ENCODE results near the gene ADCY1.

DNA sequence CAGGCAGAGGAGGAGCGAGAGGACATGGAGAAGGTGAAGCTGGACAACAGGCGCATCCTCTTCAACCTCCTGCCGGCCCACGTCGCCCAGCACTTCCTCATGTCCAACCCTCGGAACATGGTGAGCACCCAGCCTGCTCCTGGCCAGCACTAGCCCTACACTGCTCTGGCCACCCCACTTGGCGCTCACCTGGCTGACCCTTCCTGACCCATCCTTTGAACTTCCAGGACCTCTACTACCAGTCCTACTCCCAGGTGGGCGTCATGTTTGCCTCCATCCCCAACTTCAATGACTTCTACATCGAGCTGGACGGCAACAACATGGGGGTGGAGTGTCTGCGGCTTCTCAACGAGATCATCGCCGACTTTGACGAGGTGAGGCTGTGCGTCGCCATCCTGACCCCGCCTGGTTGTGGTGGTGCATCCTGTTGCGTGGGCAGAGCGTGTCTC lies 129.2 kb downstream of the ADCY1 start:
- no peak for TF ChIP-seq GATA2 (IDR thresholded peaks at IDR 0.05; ENCODE audit: low read depth, low read length)
- TF ChIP-seq GATA3 (IDR thresholded peaks at IDR 0.05; ENCODE audit: low read depth, low read length), result no peak
